ENCODE results near the gene PPM1B.
"Not testable (repeated sequence)": the region's sequence is repeated elsewhere in the genome, so short reads cannot be mapped to it uniquely, and the experiment has no call there.

Gene PPM1B

GRCh38 chr2:44203542-44203941 lies 34.9 kb downstream of the PPM1B start:
- DNase-seq, result no peak

- DNase-seq, result no peak
These were observed 36.5 kb downstream of the PPM1B start for GRCh38 chr2:44205169-44205568.

GRCh38 chr2:44207102-44207501 lies 38.4 kb downstream of the PPM1B start:
- no peak for DNase-seq

GRCh38 chr2:44207648-44208047 lies 39.0 kb downstream of the PPM1B start:
- not testable (repeated sequence) for DNase-seq

- no peak for DNase-seq
These were observed 41.7 kb downstream of the PPM1B start for GRCh38 chr2:44210362-44210761.

- no peak for DNase-seq
These were observed 42.5 kb downstream of the PPM1B start for GRCh38 chr2:44211183-44211582.

- DNase-seq, result no peak
These were observed 43.6 kb downstream of the PPM1B start for GRCh38 chr2:44212302-44212701.

GRCh38 chr2:44215827-44216226 lies 47.2 kb downstream of the PPM1B start:
- DNase-seq, result no peak

GRCh38 chr2:44218771-44219170 lies 50.1 kb downstream of the PPM1B start:
- no peak for DNase-seq

- no peak for DNase-seq
These were observed 58.1 kb downstream of the PPM1B start for GRCh38 chr2:44226753-44227152.

- DNase-seq, result peak; percentile 35
These were observed 61.7 kb downstream of the PPM1B start for GRCh38 chr2:44230378-44230777.

- DNase-seq, result no peak
These were observed 64.9 kb downstream of the PPM1B start for GRCh38 chr2:44233450-44234128.

GRCh38 chr2:44237221-44237620 lies 68.5 kb downstream of the PPM1B start:
- no peak for DNase-seq

- no peak for DNase-seq
These were observed 74.2 kb downstream of the PPM1B start for GRCh38 chr2:44242904-44243303.

GRCh38 chr2:44244135-44244871 lies 75.6 kb downstream of the PPM1B start:
- DNase-seq, result peak; percentile 85

GRCh38 chr2:44245083-44245861 lies 76.6 kb downstream of the PPM1B start:
- no peak for DNase-seq

GRCh38 chr2:44246436-44246835 lies 77.8 kb downstream of the PPM1B start:
- no peak for DNase-seq

GRCh38 chr2:44246840-44247369 lies 78.2 kb downstream of the PPM1B start:
- no peak for DNase-seq

GRCh38 chr2:44247924-44248323 lies 79.2 kb downstream of the PPM1B start:
- peak; percentile 59 for DNase-seq

- not testable (repeated sequence) for DNase-seq
These were observed 80.6 kb downstream of the PPM1B start for GRCh38 chr2:44249269-44249668.

- DNase-seq, result no peak
These were observed 81.7 kb downstream of the PPM1B start for GRCh38 chr2:44250376-44250775.

- DNase-seq, result no peak
These were observed 85.3 kb downstream of the PPM1B start for GRCh38 chr2:44254023-44254422.

GRCh38 chr2:44255704-44256103 lies 87.0 kb downstream of the PPM1B start:
- DNase-seq, result not testable (repeated sequence)

Measured in NCI-H82 (cell line).